ENCODE data around the gene PCDH10. TPM values are rescaled to one million over a fixed set of nuclear protein-coding genes. Genes with fewer than 3 reads are reported as not detected.
"Not testable (repeated sequence)": the region's sequence is repeated elsewhere in the genome, so short reads cannot be mapped to it uniquely, and the experiment has no call there.

Gene PCDH10
- polyA plus RNA-seq, 1 of the 3 experiments (the other 2 are of a cell fraction), result 0.02 TPM

GRCh38 chr4:133233922-133234321 lies 84.8 kb downstream of the PCDH10 start:
- POLR2A ChIA-PET, result no interaction called here
- no peaks in the 10 kb centered on the region for H3K4me1 ChIP-seq (ENCODE audit: control insufficient read depth in 1 of 2, insufficient read depth in 2 of 2, low read depth in 1 of 2, low read length in 1 of 2)

DNA sequence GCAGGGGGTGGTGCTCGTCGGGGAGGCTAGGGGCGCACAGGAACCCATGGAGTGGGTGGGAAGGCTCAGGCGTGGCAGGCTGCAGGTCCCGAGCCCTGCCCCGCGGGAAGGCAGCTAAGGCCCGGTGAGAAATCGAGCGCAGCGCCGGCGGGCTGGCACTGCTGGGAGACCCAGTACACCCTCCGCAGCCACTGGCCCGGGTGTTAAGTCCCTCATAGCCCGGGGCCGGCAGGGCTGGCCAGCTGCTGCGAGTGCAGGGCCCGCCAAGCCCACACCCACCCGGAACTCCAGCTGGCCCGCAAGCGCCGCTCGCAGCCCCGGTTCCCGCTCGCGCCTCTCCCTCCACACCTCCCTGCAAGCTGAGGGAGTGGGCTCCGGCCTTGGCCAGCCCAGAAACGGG lies 91.4 kb downstream of the PCDH10 start:
- DNase-seq; H2AFZ ChIP-seq (ENCODE audit: low read depth); POLR2A ChIA-PET; CTCF ChIA-PET; H3K36me3 ChIP-seq (replicated peaks in 1 of 2; ENCODE audit: control insufficient read depth in 1 of 2, insufficient read depth in 2 of 2, low read length in 1 of 2); H4K20me1 ChIP-seq (ENCODE audit: insufficient read depth); H3K79me2 ChIP-seq (ENCODE audit: insufficient read depth); H3K27ac ChIP-seq (ENCODE audit: low read depth in 2 of 2, low read length in 1 of 2); H3F3A ChIP-seq (replicated peaks; ENCODE audit: insufficient read depth); H3K4me1 ChIP-seq (ENCODE audit: control insufficient read depth in 1 of 2, insufficient read depth in 2 of 2, low read depth in 1 of 2, low read length in 1 of 2); H3K27me3 ChIP-seq (ENCODE audit: insufficient read depth); H3K4me2 ChIP-seq; H3K9ac ChIP-seq; H3K9me3 ChIP-seq; H3K4me3 ChIP-seq (ENCODE audit: low read depth in 2 of 2, low read length in 1 of 2); H3K9me2 ChIP-seq: not testable (repeated sequence)
- no CpG with 5 or more reads among the region's 30 CpGs for WGBS (ENCODE audit: low lambda C conversion rate)

More at GRCh38 chr4:133233922-133234321, 84.8 kb downstream of the PCDH10 start:
- no peaks in the 10 kb centered on the region for H3F3A ChIP-seq (replicated peaks; ENCODE audit: insufficient read depth)
- no peaks in the 10 kb centered on the region for H3K9me3 ChIP-seq
- no peak for TF ChIP-seq GATA2 (CRISPR knock-in tag; IDR thresholded peaks at IDR 0.05)
- no peak for TF ChIP-seq EP300 (IDR thresholded peaks at IDR 0.05; ENCODE audit: borderline replicate concordance in 1 of 2, low read depth in 1 of 2, low read length in 1 of 2)
- TF ChIP-seq SIN3A (IDR thresholded peaks at IDR 0.05; ENCODE audit: borderline replicate concordance, low read depth, low read length), result no peak
- no peak for TF ChIP-seq ELF1 (IDR thresholded peaks at IDR 0.05)
- no peak for TF ChIP-seq RCOR1 (IDR thresholded peaks at IDR 0.05; ENCODE audit: low read length)
- no peak for DNase-seq
- no peak overlapping the region for H3K27ac ChIP-seq (ENCODE audit: low read depth in 2 of 2, low read length in 1 of 2)
- WGBS (ENCODE audit: low lambda C conversion rate), result 4% methylated on average over 5 of the region's 6 CpGs
- no peak overlapping the region for H2AFZ ChIP-seq (ENCODE audit: low read depth)
- H4K20me1 ChIP-seq (ENCODE audit: insufficient read depth), result no peaks in the 10 kb centered on the region
- no peak overlapping the region for H3K4me3 ChIP-seq (ENCODE audit: low read depth in 2 of 2, low read length in 1 of 2)
- no peaks in the 10 kb centered on the region; the same call in 1 of the 2 replicates for H3K27me3 ChIP-seq (ENCODE audit: insufficient read depth)
- H3K79me2 ChIP-seq (ENCODE audit: insufficient read depth), result no peaks in the 10 kb centered on the region
- no peaks in the 10 kb centered on the region for H3K36me3 ChIP-seq (replicated peaks in 1 of 2; ENCODE audit: control insufficient read depth in 1 of 2, insufficient read depth in 2 of 2, low read length in 1 of 2)
- H3K4me2 ChIP-seq, result no peak overlapping the region
- CTCF ChIA-PET, result no interaction called here
- H3K9ac ChIP-seq, result no peak overlapping the region
- no peaks in the 10 kb centered on the region for H3K9me2 ChIP-seq

Measured in SK-N-SH (cell line).